H1 (cell line): ENCODE data around the gene TRIM28. TPM values are rescaled to one million over a fixed set of nuclear protein-coding genes. Genes with fewer than 3 reads are reported as not detected.

ENCODE experiments used
- POLR2A ChIP-seq, 2 experiments: IDR thresholded peaks; 1 replicate in 1 of 2; 2 replicates in 1 of 2; pipeline ENCODE4 v1.6.1; 2011; ENCODE audit warnings: low read depth in 2 of 2, low read length in 2 of 2, mild to moderate bottlenecking in 2 of 2; ENCODE audit errors: control extremely low read depth in 1 of 2
- POLR2AphosphoS5 ChIP-seq: IDR thresholded peaks from 2 replicates; pipeline ENCODE4 v1.6.1; 2011; ENCODE audit warnings: low read depth, low read length
- RNF2 ChIP-seq: fragments of 200-900, 300-1000 bp; sonication (generic); IDR thresholded peaks from 2 replicates; pipeline ENCODE4 v1.7.1; 2016; ENCODE audit warnings: borderline replicate concordance, low read depth, mild to moderate bottlenecking, antibody characterized with exemption, low read length; ENCODE audit not compliant: poor library complexity, severe bottlenecking; ENCODE audit errors: missing control alignments
- SAP30 ChIP-seq: fragments of 300-600 bp; sonication (generic); IDR thresholded peaks from 2 replicates; pipeline ENCODE4 v1.7.1; 2012; ENCODE audit warnings: low read length, moderate library complexity, mild to moderate bottlenecking, inconsistent platforms; ENCODE audit not compliant: insufficient read depth, insufficient replicate concordance
- TAF7 ChIP-seq: optimal IDR thresholded peaks from 2 replicates; pipeline ENCODE3; 2011; ENCODE audit warnings: low read depth, mild to moderate bottlenecking, inconsistent platforms, low read length, moderate library complexity, borderline replicate concordance
- polyA plus RNA-seq, 7 experiments: library from polyadenylated mRNA; depleted of rRNA in 3 of 7; stranded (reverse) in 5 of 7; unstranded in 2 of 7; fragments of >200 nt in 5 of 7; fragments of 200-250 nt in 2 of 7; gene quantifications; 1 replicate in 5 of 7; 2 replicates in 1 of 7; 4 replicates in 1 of 7; pipeline versions ENCODE4 v1.2.1 to v1.2.3, GENCODE V29; 2011 to 2013; ENCODE audit warnings: missing spikeins in 2 of 7, mixed read lengths in 2 of 7
- total RNA-seq: library from RNA; stranded (reverse); fragmentation: NEBNext Ultra II Directional; extraction: Animal tissue kit (Norgen Biotek cat#: 25700); gene quantifications from 2 replicates; pipeline ENCODE4 v1.2.1, GENCODE V29; 2021
- TF ChIP-seq, protein P1 (sequence below): IDR thresholded peaks from 2 replicates; pipeline ENCODE4 v1.6.1; 2011; ENCODE audit warnings: low read length, improper control_type of control experiment

The TRIM28 gene
- total and polyA plus RNA-seq, 2 of the 8 experiments (the other 6 are each of a cell fraction or from before 2014, with no cell fraction given) = 1,433 to 1,442 TPM

DNA sequence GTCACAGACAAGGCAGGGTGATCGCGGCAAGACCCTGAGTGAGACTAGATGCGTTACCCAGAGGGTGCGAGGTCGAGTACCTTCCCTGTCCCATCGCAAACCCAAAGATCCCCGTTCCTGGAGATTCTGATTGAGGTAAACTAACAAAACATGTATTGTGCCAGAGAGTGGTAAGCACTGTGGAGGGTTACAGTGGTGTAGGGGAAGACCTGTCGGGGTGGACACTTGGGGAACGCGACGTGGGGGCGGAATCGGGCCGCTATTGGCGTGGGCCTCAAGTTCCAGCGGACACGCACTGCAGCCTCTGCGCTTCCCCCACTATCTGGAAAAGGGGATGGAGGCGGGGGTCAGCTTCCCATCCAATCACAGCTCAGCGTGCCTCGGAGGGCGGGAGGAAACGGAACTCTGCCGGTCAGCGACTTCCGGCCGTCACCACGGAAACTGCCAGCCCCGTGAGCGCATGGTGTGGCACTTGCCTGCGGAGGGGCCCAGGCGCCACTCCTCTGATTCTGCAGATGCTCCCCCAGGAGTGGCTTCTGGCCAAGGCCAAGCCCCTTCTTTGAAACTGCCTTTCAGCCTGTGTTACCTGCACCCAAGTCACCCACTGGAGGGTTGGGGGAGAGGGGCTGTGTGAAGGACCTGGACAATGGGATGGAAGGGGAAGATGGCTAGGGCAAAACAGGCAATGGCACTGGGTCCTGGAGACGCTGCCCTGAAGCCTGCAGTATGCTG lies 15.6 kb downstream of the TRIM28 start (continued):
- TF ChIP-seq SAP30 = peak; percentile 65
- TF ChIP-seq RNF2 = no peak
- peak; percentile 66 to 93 for TF ChIP-seq POLR2A (IDR thresholded peaks at IDR 0.05; ENCODE audit: control extremely low read depth in 1 of 2, low read depth in 2 of 2, low read length in 2 of 2)
- no peak for TF ChIP-seq TAF7
- TF ChIP-seq, protein P1, sequence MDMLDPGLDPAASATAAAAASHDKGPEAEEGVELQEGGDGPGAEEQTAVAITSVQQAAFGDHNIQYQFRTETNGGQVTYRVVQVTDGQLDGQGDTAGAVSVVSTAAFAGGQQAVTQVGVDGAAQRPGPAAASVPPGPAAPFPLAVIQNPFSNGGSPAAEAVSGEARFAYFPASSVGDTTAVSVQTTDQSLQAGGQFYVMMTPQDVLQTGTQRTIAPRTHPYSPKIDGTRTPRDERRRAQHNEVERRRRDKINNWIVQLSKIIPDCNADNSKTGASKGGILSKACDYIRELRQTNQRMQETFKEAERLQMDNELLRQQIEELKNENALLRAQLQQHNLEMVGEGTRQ = no peak
- peak; percentile 94 for TF ChIP-seq POLR2AphosphoS5
- TF ChIP-seq, all 59 proteins: peak for 16
